Mucosa of gallbladder (tissue), 1 donor: ENCODE results near the gene FOXRED1. TPM values are rescaled to one million over a fixed set of nuclear protein-coding genes. Genes with fewer than 3 reads are reported as not detected.
A peak's percentile ranks its signal among the peaks of the same experiment; 100 is the strongest.

Experiments used
- DNase-seq: peaks from one replicate; pipeline ENCODE4 v3.0.0-alpha.2; 2020; ENCODE audit warnings: low spot score
- total RNA-seq: library from RNA; stranded (reverse); gene quantifications from one replicate; pipeline ENCODE4 v1.2.1, GENCODE V29; 2021
- donor health status: DM: no; HTN: no; CAD: no.

The FOXRED1 gene
- total RNA-seq, 1 donor from 2014 or later, result 29.3 TPM

GRCh38 chr11:126311401-126312291 is 42.7 kb downstream of the FOXRED1 start:
- DNase-seq, result no peak

- DNase-seq, result no peak
These were observed 44.0 kb downstream of the FOXRED1 start for GRCh38 chr11:126312961-126313360.

- DNase-seq, result no peak
These were observed 44.9 kb downstream of the FOXRED1 start for GRCh38 chr11:126313826-126314225.

- no peak for DNase-seq
These were observed 48.4 kb downstream of the FOXRED1 start for GRCh38 chr11:126317432-126317755.

- peak; percentile 63 for DNase-seq
These were observed 49.0 kb downstream of the FOXRED1 start for GRCh38 chr11:126317756-126318573.

- DNase-seq, result peak; percentile 44
These were observed 49.8 kb downstream of the FOXRED1 start for GRCh38 chr11:126318574-126319373.

- no peak for DNase-seq
These were observed 50.4 kb downstream of the FOXRED1 start for GRCh38 chr11:126319374-126319740.

- no peak for DNase-seq
These were observed 54.0 kb downstream of the FOXRED1 start for GRCh38 chr11:126322996-126323395.

- DNase-seq, result peak; percentile 76
These were observed 58.5 kb downstream of the FOXRED1 start for GRCh38 chr11:126327281-126328000.

Other genes with a start within 250 kb of the FOXRED1 start
- 25.8 TPM for gene CDON, start 206.3 kb upstream of the FOXRED1 start, total RNA-seq
- gene RPUSD4, start 57.5 kb upstream of the FOXRED1 start, total RNA-seq, result 18.7 TPM
- 19.3 TPM for gene FAM118B, start 57.4 kb upstream of the FOXRED1 start, total RNA-seq
- gene SRPRA, start 259 bp upstream of the FOXRED1 start, total RNA-seq, result 138 TPM
- gene TIRAP, start 13.9 kb downstream of the FOXRED1 start, total RNA-seq, result 20.7 TPM
- 34.6 TPM for gene DCPS, start 34.9 kb downstream of the FOXRED1 start, total RNA-seq
- gene ST3GAL4, start 86.5 kb downstream of the FOXRED1 start, total RNA-seq, result 19.4 TPM